Lung (tissue), 12 donors: ENCODE measurements around the gene HECTD4. TPM values are rescaled to one million over a fixed set of nuclear protein-coding genes. Genes with fewer than 3 reads are reported as not detected.

ENCODE experiments used
- ATAC-seq: fragments of 200-7000 bp; cut with Tn5 transposase; one replicate; pipeline ENCODE4 v1.9.1; 2020; ENCODE audit warnings: moderate number of reproducible peaks; ENCODE audit not compliant: insufficient read depth, low FRiP score
- DNase-seq, 3 donors: peaks; one replicate each; pipeline ENCODE4 v3.0.0-alpha.2; 2013 to 2017
- H3K27ac ChIP-seq, 2 donors: one replicate each; pipeline ENCODE4 v1.5.1; 2013; ENCODE audit warnings: mild to moderate bottlenecking in 2 of 2, moderate library complexity in 2 of 2, control low read depth in 1 of 2, inconsistent platforms in 1 of 2, low read depth in 1 of 2, low read length in 1 of 2
- H3K27me3 ChIP-seq, 3 donors: one replicate each; pipeline ENCODE4 v1.5.1; 2013; ENCODE audit warnings: low read length in 2 of 3; ENCODE audit not compliant: control insufficient read depth in 3 of 3, insufficient read depth in 3 of 3
- H3K36me3 ChIP-seq, 4 donors: one replicate each; pipeline ENCODE4 v1.5.1; 2013; ENCODE audit warnings: low read length in 4 of 4, mild to moderate bottlenecking in 1 of 4, moderate library complexity in 1 of 4; ENCODE audit not compliant: control insufficient read depth in 4 of 4, insufficient read depth in 4 of 4
- H3K4me1 ChIP-seq, 5 donors: one replicate each; pipeline ENCODE4 v1.5.1; 2013; ENCODE audit warnings: low read length in 5 of 5, mild to moderate bottlenecking in 2 of 5, moderate library complexity in 1 of 5; ENCODE audit not compliant: control insufficient read depth in 5 of 5, insufficient read depth in 5 of 5
- H3K4me3 ChIP-seq: one replicate; pipeline ENCODE4 v1.5.1; 2013; ENCODE audit warnings: mild to moderate bottlenecking, control low read depth, moderate library complexity
- H3K9ac ChIP-seq, 2 donors: one replicate each; pipeline ENCODE4 v1.5.1; 2013; ENCODE audit warnings: low read length in 2 of 2, control low read depth in 1 of 2; ENCODE audit not compliant: insufficient read depth in 1 of 2
- H3K9me3 ChIP-seq, 4 donors: one replicate each; pipeline ENCODE4 v1.5.1; 2013; ENCODE audit warnings: low read length in 3 of 4, mild to moderate bottlenecking in 1 of 4, moderate library complexity in 1 of 4; ENCODE audit not compliant: control insufficient read depth in 4 of 4, insufficient read depth in 3 of 4
- CTCF ChIP-seq: IDR thresholded peaks from 2 replicates; pipeline ENCODE4 v1.5.1; 2012; ENCODE audit warnings: mild to moderate bottlenecking; ENCODE audit errors: control extremely low read depth, extremely low read depth
- WGBS, 2 donors: extraction: QIAGEN DNeasy Blood & Tissue Kit; methylation state at CpG; one replicate each; pipeline ENCODE4 v1.1.7; 2013; 5-methylcytosine and 5-hydroxymethylcytosine counted together
- polyA plus RNA-seq, 2 donors: library from polyadenylated mRNA; stranded (reverse); fragments of 200-250 nt; gene quantifications; one replicate each; pipeline ENCODE4 v1.2.1, GENCODE V29; 2013
- total RNA-seq, 2 donors: library from RNA; depleted of rRNA in 1 of 2; stranded (reverse); fragments of >200 nt in 1 of 2; gene quantifications; one replicate each; pipeline ENCODE4 v1.2.1, GENCODE V29; 2014 to 2021
- donor health status: control.
- donor health status: control.
- donor health status: Bipolar disorder and iron deficiency.
- donor health status: healthy.
- donor health status: DM: yes; HTN: yes; CAD: no.

Gene HECTD4
- total and polyA plus RNA-seq, 4 donors: 4.5 to 96.5 (median 35.7) TPM

GRCh38 chr12:112375105-112375504 is 7.1 kb downstream of the HECTD4 start:
- Histone ChIP-seq H3K4me1 (peaks cover 0 to 4% (median 0%) of the 10 kb centered on the region in 5 donors), H3K27me3 (no peaks in the 10 kb centered on the region), H3K27ac (no peak overlapping the region), H3K4me3 (no peak overlapping the region), H3K9ac (no peak overlapping the region), H3K36me3 (no peaks in the 10 kb centered on the region), H3K9me3 (no peaks in the 10 kb centered on the region)
- TF ChIP-seq CTCF: no peak
- DNase-seq: no peak
- ATAC-seq: no peak
- WGBS, 2 donors: 74 to 87% methylated on average over 5 of the region's 5 CpGs

GRCh38 chr12:112374166-112374740 is 8.0 kb downstream of the HECTD4 start:
- Histone ChIP-seq H3K36me3 (no peaks in the 10 kb centered on the region), H3K9me3 (no peaks in the 10 kb centered on the region), H3K27ac (no peak overlapping the region), H3K4me1 (peaks cover 0 to 3% (median 0%) of the 10 kb centered on the region in 5 donors), H3K27me3 (no peaks in the 10 kb centered on the region), H3K9ac (no peak overlapping the region), H3K4me3 (no peak overlapping the region)
- DNase-seq: no peak
- TF ChIP-seq CTCF: no peak
- no peak for ATAC-seq
- 90 to 92% methylated on average over 3 of the region's 3 CpGs for WGBS, 2 donors

- ATAC-seq (no peak), DNase-seq (no peak)
- no peak overlapping the region for H3K27ac ChIP-seq
- H3K4me1 ChIP-seq: peaks cover 0 to 5% (median 0%) of the 10 kb centered on the region in 5 donors
- WGBS, 2 donors: 73 to 89% methylated on average over 8 of the region's 8 CpGs
- H3K36me3 ChIP-seq: no peaks in the 10 kb centered on the region
- no peaks in the 10 kb centered on the region for H3K9me3 ChIP-seq
- no peak overlapping the region for H3K9ac ChIP-seq
- no peak for TF ChIP-seq CTCF
- H3K4me3 ChIP-seq: no peak overlapping the region
- no peaks in the 10 kb centered on the region for H3K27me3 ChIP-seq
These were observed 11.2 kb downstream of the HECTD4 start for GRCh38 chr12:112370868-112371510.

- H3K27me3 ChIP-seq: no peaks in the 10 kb centered on the region
- WGBS, 2 donors: 49 to 59% methylated on average over 1 of the region's 1 CpG
- H3K9me3 ChIP-seq: no peaks in the 10 kb centered on the region
- no peak overlapping the region for H3K4me3 ChIP-seq
- TF ChIP-seq CTCF: no peak
- H3K27ac ChIP-seq: no peak overlapping the region
- ATAC-seq: no peak
- DNase-seq: no peak
- peaks cover 0 to 5% (median 0%) of the 10 kb centered on the region in 5 donors for H3K4me1 ChIP-seq
- no peak overlapping the region for H3K9ac ChIP-seq
- no peaks in the 10 kb centered on the region for H3K36me3 ChIP-seq
These were observed 12.0 kb downstream of the HECTD4 start for GRCh38 chr12:112370199-112370598.
